Ishikawa (cell line): Measurements from ENCODE around the gene S100A16.

Experiments used
- CEBPB ChIP-seq: IDR thresholded peaks from 2 replicates; pipeline ENCODE4 v1.6.1; 2012
- CREB1 ChIP-seq: IDR thresholded peaks from 2 replicates; pipeline ENCODE4 v1.6.1; 2012; ENCODE audit warnings: low read depth
- MAX ChIP-seq: IDR thresholded peaks from 2 replicates; pipeline ENCODE4 v1.6.1; 2012
- REST ChIP-seq: IDR thresholded peaks from 2 replicates; pipeline ENCODE4 v1.6.1; 2012; ENCODE audit warnings: low read depth, mild to moderate bottlenecking
- TAF1 ChIP-seq: IDR thresholded peaks from 2 replicates; pipeline ENCODE4 v1.6.1; 2012; ENCODE audit warnings: low read depth, mild to moderate bottlenecking
- YY1 ChIP-seq: IDR thresholded peaks from 2 replicates; pipeline ENCODE4 v1.6.1; 2012; ENCODE audit warnings: low read depth

GRCh38 chr1:153563991-153564390, 48.9 kb downstream of the S100A16 start:
- TF ChIP-seq YY1 (no peak), CREB1 (no peak), MAX (no peak), TAF1 (no peak), CEBPB (no peak), REST (no peak)
